ENCODE results near the gene PFKM.

Gene PFKM

GRCh38 chr12:48160046-48160445 is 40.9 kb downstream of the PFKM start:
- TF ChIP-seq CTCF (IDR thresholded peaks at IDR 0.05) = no peak
- Histone ChIP-seq H3K27ac (peak overlapping the region; percentile 58), H2AFZ (peak overlapping the region; percentile 5), H3K27me3 (ENCODE audit: control insufficient read depth, insufficient read depth, low read length) (no peaks in the 10 kb centered on the region), H3K4me1 (peaks cover 41% of the 10 kb centered on the region), H3K9ac (no peak overlapping the region), H3K9me3 (ENCODE audit: control insufficient read depth, low read length) (no peaks in the 10 kb centered on the region), H3K36me3 (ENCODE audit: control insufficient read depth, insufficient read depth, low read length) (no peaks in the 10 kb centered on the region), H3K79me2 (peaks cover 3% of the 10 kb centered on the region), H3K4me2 (ENCODE audit: low read length) (no peak overlapping the region), H3K4me3 (ENCODE audit: low read depth, low read length) (no peak overlapping the region)

- TF ChIP-seq CTCF (IDR thresholded peaks at IDR 0.05) = no peak
- Histone ChIP-seq H3K36me3 (ENCODE audit: control insufficient read depth, insufficient read depth, low read length) (no peaks in the 10 kb centered on the region), H3K9ac (no peak overlapping the region), H3K4me2 (ENCODE audit: low read length) (peak overlapping the region; percentile 12), H3K27me3 (ENCODE audit: control insufficient read depth, insufficient read depth, low read length) (no peaks in the 10 kb centered on the region), H2AFZ (peak overlapping the region; percentile 25), H3K27ac (peak overlapping the region; percentile 58), H3K9me3 (ENCODE audit: control insufficient read depth, low read length) (no peaks in the 10 kb centered on the region), H3K4me1 (peaks cover 41% of the 10 kb centered on the region), H3K4me3 (ENCODE audit: low read depth, low read length) (no peak overlapping the region), H3K79me2 (peaks cover 3% of the 10 kb centered on the region)
Measured at GRCh38 chr12:48160807-48161206, 41.6 kb downstream of the PFKM start.

- peak overlapping the region; percentile 45 for H3K4me2 ChIP-seq (ENCODE audit: low read length)
- no peak for TF ChIP-seq CTCF (IDR thresholded peaks at IDR 0.05)
- peaks cover 34% of the 10 kb centered on the region for H3K4me1 ChIP-seq
- H3K4me3 ChIP-seq (ENCODE audit: low read depth, low read length) = peak overlapping the region; percentile 7
- no peaks in the 10 kb centered on the region for H3K36me3 ChIP-seq (ENCODE audit: control insufficient read depth, insufficient read depth, low read length)
- no peaks in the 10 kb centered on the region for H3K27me3 ChIP-seq (ENCODE audit: control insufficient read depth, insufficient read depth, low read length)
- peak overlapping the region; percentile 76 for H2AFZ ChIP-seq
- no peaks in the 10 kb centered on the region for H3K79me2 ChIP-seq
- H3K9me3 ChIP-seq (ENCODE audit: control insufficient read depth, low read length) = no peaks in the 10 kb centered on the region
- peak overlapping the region; percentile 58 for H3K27ac ChIP-seq
- H3K9ac ChIP-seq = no peak overlapping the region
Measured at GRCh38 chr12:48163150-48163747, 44.1 kb downstream of the PFKM start.

GRCh38 chr12:48164451-48164850 is 45.3 kb downstream of the PFKM start:
- Histone ChIP-seq H3K4me1 (peaks cover 34% of the 10 kb centered on the region), H3K27ac (peak overlapping the region; percentile 58), H3K36me3 (ENCODE audit: control insufficient read depth, insufficient read depth, low read length) (no peaks in the 10 kb centered on the region), H3K9me3 (ENCODE audit: control insufficient read depth, low read length) (no peaks in the 10 kb centered on the region), H3K4me2 (ENCODE audit: low read length) (no peak overlapping the region), H3K4me3 (ENCODE audit: low read depth, low read length) (no peak overlapping the region), H3K9ac (no peak overlapping the region), H3K79me2 (no peaks in the 10 kb centered on the region), H3K27me3 (ENCODE audit: control insufficient read depth, insufficient read depth, low read length) (no peaks in the 10 kb centered on the region), H2AFZ (peak overlapping the region; percentile 25)
- TF ChIP-seq CTCF (IDR thresholded peaks at IDR 0.05) = no peak

Measured in parathyroid adenoma (tissue), 2 donors.